Left cardiac atrium (tissue), 4 donors: ENCODE results near the gene BTBD16. TPM values are rescaled to one million over a fixed set of nuclear protein-coding genes. Genes with fewer than 3 reads are reported as not detected.
A peak's percentile ranks its signal among the peaks of the same experiment; 100 is the strongest.

ENCODE experiments used
- ATAC-seq, 2 donors: fragments of 200-7000 bp; cut with Tn5 transposase; one replicate each; pipeline ENCODE4 v1.9.1; 2020; ENCODE audit warnings: mild to moderate bottlenecking in 2 of 2, moderate library complexity in 2 of 2
- DNase-seq: peaks from one replicate; pipeline ENCODE4 v3.0.0-alpha.2; 2020
- intact Hi-C, 2 donors: fragments of 100-400 bp; cut with DNase I; formaldehyde crosslinking; loops; one replicate each; pipeline versions ENCODE4 v1.14.1 to v1.15.1; 2022 to 2023
- total RNA-seq, 2 donors: library from RNA; stranded (reverse); fragmentation: NEBNext Ultra II Directional; extraction: Animal tissue kit (Norgen Biotek cat#: 25700); gene quantifications; one replicate each; pipeline ENCODE4 v1.2.1, GENCODE V29; 2021
- donor health status: DM: no; HTN: yes; CAD: no.
- donor health status: DM: no; HTN: yes; CAD: no; lungs with severe emphysema.
- donor health status: DM: yes; HTN: yes; CAD: no.
- donor health status: Dilated cardiomyopathy.

BTBD16 gene
- total RNA-seq, 2 donors from 2014 or later, result 0.37 TPM; not detected in 1

DNA sequence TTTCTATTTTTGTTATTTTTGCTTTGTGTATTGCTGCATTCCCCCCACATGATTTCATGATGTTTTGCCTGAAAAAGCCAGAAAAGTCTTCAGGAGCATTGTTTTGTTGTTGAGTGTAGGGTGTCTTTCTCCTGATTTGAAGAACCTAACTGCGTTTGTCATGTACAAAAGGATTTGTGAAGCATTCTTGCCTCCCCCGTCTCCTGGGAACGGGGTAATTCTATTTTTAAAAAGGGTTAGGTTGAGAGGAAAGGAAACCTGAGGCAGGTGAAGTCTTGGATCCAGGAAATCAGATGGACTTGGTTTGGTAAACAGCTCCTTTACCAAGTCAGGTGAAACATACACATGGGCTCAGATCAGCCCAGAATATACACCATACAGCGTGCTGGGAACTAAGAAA is 26.0 kb upstream of the BTBD16 start:
- DNase-seq (no peak), ATAC-seq (no peak)
- intact Hi-C loops, result no loop called here

DNA sequence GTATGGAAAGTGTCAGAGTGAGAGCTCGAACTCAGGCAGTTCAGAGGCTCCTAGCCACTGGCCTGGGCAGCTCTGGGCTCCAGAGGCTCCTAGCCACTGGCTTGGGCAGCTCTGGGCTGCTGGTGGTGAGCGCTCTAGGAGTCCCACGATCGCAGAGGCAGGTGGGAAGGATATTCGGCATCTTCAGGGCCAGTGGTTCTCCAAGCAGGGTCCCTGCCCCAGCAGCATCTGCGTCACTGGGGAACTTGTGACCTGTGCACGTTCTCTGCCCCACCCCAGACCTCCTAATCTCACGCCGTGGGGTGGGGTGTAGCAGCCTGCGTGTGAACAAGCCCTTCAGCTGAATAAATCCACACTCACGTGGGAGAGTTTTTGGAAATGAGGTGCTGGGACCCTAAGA is 25.2 kb upstream of the BTBD16 start:
- intact Hi-C loops, result no loop called here
- DNase-seq (no peak), ATAC-seq (no peak)

DNA sequence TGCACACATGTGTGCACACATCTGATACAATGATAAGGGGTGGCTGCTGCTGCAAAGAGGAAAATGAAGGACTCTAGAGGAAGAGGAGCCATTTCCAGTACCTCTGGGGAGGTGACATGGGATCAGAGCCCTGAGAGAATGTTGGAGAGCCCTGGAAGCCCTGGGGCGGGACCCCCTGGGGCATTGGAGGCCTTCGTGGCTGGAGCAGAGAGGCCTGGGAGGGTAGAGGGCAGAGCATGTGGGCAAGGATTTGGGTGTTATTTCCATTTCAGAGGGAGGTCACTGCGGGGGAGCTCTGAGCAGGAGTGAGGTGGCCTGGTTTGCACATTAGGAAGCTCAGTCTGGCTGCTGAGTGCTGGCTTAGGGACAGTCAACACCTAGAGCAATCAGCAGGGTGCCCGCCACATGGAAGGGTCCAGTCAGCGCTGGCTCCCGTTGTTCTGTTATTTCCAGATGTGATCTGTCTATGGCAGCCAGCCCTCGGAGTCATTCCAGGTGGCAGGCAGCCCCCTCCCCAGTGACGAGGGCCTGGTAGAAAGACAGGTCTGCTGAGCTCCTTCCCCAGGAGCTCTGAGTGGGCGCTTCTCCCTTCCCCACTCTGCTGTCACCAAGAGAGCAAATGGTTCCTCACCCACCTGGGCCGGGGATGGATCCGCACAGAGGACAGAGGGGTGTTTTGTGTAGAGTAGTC is 24.1 kb upstream of the BTBD16 start:
- ATAC-seq, result peak in 1 of 2 donors; percentile 81
- intact Hi-C loops, result no loop called here
- DNase-seq, result no peak

DNA sequence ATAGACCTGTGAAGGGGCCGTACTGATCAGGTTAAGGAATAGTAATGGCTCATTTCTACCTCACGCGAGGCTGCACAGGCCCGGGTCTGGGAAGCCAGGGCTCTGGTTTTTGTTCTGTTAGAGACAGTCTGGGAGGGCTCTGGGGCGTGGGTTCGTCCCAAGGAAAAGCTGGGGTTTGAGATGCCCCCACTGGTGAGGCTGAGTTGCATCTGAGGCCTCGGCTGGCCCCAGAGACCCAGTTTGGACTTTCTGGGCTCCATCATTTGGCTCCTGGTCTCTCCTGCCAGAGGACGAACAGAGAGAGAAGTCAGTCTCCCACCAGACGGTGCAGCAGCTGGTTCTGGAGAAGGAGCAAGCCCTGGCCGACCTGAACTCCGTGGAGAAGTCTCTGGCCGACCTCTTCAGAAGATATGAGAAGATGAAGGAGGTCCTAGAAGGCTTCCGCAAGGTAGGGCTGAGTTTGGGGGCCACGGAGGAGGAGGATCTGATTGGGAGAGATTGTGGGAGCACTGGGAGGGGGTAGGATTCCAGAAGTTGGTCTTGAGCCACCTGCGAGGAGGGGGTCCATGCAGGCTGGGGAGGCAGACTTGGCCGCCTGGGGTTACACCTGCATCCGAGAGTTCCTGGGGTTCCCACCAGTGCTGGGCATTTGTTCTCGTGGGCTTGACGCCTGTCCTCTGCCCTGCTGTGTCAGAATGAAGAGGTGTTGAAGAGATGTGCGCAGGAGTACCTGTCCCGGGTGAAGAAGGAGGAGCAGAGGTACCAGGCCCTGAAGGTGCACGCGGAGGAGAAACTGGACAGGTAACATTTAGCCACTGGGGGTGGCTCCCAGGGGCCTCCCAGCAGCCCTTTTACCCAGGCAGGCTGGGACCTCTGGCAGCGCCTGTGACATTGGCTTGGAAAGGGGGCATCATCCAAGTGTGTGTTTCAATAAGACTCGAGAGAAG is 22.5 kb upstream of the BTBD16 start:
- no peak for ATAC-seq
- intact Hi-C loops, result no loop called here
- DNase-seq, result no peak

DNA sequence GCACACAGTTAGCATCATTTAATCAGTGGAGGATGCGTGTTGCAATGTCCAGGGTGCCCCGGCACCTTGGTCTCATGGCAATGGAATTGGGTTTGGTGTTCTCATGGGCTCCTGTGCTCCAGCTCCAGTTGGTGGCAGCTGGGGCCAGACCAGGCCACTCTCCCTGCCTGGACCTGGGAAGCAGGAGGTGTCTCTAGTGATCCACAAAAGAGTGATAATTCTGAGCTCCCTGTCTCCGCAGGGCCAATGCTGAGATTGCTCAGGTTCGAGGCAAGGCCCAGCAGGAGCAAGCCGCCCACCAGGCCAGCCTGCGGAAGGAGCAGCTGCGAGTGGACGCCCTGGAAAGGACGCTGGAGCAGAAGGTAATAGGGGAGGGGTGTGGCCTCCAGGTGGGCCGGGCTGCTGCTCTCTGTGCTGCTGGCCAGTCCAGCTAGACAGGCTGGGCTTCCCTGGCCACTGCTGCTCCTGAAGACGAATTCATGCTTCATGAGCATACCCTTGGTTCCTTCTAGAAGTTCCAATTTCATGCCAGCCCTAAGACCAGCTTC is 21.7 kb upstream of the BTBD16 start:
- DNase-seq, result no peak
- intact Hi-C loops, result no loop called here
- no peak for ATAC-seq

DNA sequence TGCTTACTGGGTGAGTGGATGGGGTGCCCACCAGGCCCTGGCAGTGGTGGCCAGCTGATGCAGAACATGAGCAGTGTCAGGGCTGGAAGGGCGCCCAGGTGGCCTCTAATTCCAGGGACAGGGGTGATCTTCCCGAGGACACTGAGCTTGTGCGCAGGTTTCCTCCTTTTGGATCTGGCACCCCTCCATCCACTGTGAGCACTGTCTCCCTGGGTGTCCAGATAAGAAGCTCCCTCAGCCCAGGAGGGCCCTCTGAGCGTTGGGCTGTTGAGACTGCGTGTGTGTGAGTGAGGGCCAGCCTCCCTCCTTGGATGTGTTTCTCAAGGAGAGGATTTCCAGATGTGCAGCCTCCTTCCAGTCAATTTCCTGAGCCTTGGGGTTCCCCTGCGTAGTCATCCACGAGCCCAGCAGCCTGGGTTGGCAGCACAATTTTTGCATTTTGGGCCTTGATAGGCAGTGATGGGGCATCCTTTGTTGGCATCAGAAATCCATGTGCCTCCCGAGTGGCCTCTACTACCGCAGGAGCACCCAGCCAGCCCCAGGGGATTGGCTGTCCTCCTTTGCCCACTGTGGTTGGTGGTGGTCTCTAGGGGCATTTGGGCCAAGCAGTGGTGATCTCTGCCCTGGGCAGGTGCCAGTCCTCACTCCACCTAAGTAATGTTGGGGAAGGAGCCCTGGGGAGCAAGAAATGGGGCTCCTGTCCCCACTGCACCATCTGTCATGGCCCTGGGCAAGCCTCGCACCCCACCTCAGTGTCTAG is 20.9 kb upstream of the BTBD16 start:
- DNase-seq (peak; percentile 75), ATAC-seq (peak; percentile 66 to 74)
- intact Hi-C loops, result no loop called here

DNA sequence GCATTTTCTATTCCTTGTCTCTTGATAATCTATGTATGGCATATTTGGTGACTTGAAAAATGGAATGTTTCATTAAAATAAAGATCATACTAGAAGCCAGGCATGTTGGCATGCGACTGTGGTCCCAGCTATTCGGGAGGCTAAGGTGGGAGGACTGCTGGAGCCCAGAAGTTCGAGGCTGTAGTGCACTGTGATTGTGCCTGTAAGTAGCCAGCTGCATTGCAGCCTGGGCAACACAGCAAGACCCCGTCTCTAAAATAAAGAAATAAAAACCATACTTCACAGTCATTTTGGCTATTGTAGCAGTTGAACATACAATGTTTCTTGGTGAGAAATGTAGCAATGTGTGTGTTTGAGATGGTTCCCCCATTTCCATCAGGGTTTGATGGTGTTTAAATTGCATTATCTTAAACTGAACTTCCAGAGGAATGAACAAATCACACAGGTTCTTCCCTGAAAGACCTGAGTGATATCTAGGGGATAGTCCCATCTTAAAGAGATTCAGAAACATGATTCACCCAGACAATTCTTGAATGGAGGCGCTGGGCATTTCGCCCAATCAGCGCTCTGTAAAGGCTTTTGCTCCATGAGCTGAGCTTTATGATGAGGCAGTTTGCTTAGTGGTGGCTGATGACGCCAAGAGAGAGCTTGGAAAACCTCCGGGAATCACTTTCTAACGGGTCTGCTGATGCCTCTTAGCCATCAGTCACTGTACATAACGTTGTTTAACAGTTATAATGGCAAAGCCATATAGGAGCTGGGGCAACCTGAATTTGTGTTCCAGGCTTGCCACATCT is 19.4 kb upstream of the BTBD16 start:
- ATAC-seq (no peak), DNase-seq (no peak)
- intact Hi-C loops, result no loop called here

DNA sequence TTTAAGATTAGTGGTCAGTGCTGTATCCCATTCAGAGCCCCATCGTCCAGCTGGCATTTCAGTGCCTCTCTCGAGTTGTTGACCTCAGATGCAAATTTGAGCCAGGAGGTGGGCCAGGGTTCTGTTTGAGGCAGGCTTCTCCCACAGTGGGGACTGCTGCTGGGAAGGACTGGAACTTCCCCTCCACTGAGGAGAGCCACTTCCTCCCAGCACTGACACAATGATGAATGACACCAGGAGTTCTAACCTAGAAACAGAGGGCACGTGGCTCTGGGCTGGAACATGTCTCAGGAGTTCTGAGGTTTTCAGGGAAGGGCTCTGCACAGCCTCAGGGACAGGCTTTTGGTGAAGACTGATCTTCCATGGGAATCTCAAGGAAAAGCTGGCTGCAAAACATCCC is 18.3 kb upstream of the BTBD16 start:
- DNase-seq (no peak), ATAC-seq (no peak)
- intact Hi-C loops, result no loop called here

DNA sequence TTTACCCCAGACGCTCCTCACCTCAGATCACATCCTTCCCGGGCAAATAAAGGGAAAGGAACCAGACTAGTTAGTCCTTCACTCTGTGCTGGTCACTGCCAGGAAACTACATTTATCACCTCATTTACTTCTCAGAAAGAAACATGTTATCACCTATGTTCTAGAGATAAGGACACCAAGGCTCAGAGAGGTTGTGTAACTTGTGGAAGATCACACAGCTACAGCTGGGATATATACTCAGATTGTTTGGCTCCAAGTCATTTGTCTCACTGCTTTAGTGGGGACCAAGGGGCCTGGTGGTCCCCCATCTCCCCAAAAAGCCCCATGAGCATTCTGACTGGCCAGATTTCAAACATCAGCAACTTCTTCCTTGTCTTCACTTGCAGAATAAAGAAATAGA is 17.5 kb upstream of the BTBD16 start:
- intact Hi-C loops, result no loop called here
- DNase-seq (no peak), ATAC-seq (no peak)

DNA sequence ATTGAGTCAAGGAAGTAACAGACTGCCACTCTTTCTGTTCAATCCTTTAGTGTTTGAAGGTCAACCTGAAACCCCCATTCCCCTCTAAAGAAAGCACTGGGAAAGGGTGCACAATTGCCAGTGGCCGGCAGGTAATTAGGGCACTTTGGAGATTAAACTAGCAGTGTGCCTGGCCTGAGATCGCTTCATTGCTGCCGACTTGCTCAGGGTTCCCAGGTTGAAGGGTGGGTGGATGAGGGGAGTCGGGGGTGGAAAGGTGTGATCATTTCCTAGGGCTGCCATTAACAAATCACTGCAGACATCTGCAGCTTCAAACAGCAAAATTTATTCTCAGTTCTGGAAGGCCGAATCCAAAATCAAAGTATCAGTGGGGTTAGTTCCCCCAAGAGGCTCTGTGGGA is 16.3 kb upstream of the BTBD16 start:
- no peak for ATAC-seq
- no peak for DNase-seq
- intact Hi-C loops, result no loop called here

DNA sequence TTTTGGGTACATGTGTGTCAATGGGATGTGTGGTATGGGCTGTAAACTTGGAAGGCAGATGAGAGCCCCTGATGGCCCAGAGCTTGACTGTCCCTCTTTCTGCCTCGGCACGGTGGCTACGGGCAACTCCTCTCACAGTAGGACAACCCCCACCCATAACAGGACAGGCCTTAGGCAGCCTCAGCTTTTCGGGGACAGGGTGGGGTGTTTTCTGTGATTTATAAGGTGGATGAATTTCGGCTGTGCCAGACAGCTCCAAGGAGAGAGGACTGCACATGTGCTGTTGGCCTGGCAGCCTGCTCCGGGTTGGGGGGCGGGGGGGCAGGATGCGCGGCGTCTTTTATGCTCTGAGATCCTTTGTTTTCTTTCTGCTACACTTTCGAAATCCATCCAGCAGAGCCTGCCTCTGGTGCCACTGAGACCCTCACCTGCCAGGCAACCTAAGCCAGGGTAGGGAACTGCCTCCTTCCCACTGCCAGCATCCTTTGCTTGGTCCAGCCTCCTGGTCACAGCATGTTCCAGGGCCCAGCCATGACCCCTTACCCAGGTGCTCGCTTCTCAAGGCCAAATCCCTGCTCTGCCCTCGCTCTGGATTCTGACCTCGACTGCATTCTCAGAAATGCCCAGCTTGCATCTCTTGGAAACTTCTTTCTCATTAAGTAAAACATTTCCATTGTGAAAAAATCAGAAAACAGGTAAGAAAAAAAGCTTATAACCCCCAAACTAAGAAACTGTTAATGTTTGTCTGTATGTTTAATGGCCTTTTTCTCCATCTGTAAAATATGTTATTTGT is 15.4 kb upstream of the BTBD16 start:
- ATAC-seq (no peak), DNase-seq (no peak)
- intact Hi-C loops, result no loop called here

DNA sequence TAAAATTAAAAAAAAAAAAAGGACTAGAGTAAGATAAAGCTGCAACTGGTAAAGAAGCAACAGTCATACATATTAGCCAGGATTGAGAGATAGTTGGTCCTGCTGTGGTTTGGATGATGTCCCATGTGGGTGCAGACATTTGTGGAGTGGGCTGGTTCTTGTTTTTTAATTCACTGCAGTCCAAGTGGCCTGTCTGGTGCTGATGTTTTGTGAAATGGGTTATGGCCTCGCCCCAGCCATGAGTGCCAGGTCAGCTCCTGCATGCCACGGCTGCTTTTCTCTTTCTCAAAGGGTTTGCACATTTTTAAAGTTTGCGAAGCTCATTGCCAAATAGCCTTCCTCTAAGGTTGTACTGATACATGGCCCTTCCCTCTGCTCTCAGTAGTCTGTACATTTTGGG is 14.1 kb upstream of the BTBD16 start:
- no peak for DNase-seq
- no peak for ATAC-seq
- intact Hi-C loops, result no loop called here

DNA sequence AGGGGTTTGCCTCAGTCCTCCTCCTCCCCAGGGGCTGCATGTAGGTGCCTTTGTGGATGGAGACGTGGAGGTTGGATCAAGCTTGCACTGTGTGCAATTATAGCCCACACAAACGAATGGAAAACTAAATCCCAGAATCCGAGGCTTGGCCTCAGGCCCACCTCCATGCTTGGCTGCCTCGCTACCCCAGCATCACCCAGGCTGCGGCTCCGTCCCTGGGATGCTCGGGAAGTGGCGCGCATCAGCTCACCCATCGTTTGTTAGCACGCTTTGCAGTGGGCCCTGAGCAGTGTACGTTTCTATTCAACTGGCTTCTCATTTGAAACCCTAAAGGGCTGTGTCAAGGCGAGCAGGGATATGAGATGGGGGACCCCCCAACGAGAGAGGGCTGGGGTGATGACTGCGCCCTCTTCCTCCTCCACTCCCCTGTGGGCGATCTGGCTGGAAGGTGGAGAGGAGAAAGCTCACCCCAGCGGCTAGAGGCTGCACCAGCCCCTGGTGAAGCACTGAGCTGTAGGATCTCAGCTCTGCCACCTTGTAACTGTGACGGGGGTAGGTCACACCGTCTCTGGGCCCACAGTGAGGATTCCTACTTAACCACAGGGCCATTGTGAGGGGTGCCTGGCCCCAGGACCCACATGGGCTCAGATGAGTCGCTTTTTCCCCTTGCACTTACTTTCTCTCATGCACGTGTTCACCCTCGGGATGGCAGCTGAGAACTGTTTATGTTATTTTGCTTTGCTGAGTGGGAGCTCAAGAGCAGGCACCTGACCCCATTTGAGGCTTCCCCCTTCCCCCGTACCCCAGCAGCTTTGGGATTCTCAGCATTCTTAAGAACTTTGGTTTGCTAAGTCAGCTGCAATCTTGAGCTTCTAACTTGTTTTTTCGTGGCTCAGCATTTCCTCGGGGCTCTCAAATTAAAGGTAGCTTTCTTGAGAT is 12.7 kb upstream of the BTBD16 start:
- ATAC-seq (peak in 1 of 2 donors; percentile 16), DNase-seq (no peak)
- intact Hi-C loops, result no loop called here

DNA sequence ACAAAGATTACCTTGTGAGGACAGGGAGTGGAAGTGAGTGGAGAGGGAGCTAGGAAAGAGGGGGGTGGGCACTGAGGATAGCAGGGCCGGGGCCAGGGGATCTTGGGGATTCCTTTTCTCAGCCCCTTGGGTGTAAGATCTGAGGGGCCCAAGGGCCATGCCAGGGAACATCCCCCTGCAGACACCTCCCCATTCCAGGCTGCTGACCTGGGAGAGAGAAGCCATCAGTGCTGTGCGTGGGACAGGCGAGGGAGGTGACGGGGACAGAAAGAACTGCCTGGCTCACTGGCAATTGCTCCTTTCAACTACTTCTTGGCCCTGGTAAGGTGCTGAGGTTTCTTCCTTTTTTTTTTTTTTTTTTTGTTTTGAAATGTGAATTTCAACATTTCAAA is 12.0 kb upstream of the BTBD16 start:
- ATAC-seq, result peak in 1 of 2 donors; percentile 21
- intact Hi-C loops, result no loop called here
- DNase-seq, result no peak

DNA sequence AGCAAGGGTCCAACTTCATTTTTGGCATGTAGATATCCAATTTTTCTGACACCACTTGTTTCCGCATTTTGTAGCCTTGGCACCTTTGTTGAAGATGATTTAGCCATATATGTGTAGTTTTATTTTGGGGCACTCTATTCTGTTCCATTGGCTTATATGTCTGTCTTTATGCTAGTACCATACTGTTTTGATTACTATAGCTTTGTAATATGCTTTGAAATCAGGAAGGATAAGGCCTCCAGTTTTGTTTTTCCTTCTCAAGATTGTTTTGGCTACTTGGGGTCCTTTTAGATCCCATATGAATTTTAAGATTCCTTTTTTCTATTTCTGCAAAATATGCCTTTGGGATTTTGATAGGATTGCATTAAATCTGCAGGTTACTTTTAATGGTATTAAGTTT is 9.5 kb upstream of the BTBD16 start:
- intact Hi-C loops, result no loop called here
- ATAC-seq, result no peak
- DNase-seq, result no peak

DNA sequence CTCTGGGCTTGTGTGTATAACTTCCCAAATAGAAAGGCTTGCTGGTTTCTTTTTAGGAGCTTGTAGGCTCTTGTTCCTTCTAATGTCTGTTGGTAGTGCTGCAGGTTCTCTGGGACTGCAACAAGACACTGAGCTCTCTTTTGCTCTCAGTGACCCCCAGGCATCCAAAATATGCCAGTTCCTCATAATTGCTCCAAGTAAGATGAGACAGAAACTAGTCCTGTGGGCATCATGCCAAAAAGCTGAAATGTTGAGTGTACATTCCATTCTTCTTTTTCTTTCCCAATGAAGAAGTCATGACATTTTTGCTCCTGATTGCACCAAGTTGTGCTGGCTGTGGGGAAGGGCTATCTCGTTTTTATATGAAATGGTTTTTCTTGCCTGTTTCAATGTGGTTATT is 7.1 kb upstream of the BTBD16 start:
- ATAC-seq (no peak), DNase-seq (no peak)
- intact Hi-C loops, result no loop called here

DNA sequence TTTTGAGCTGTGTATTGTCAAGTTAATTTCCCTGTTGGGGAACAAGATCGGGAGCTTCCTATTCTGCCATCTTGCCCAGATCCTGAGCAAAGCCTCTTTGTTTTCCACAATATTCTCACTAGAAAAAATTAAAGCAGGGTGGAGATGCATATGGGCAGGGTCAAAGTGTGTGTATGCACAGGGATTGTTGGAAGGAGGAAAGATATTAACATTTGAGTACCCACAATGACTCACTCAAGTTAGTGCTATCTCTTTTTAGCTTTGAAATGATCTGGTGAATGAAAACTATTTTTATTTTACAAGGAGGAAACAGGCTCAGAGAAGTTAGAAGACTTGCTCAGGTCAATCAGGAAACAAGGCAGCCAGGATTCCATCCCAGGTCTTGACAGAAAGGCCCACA is 6.7 kb upstream of the BTBD16 start:
- ATAC-seq (no peak), DNase-seq (no peak)
- intact Hi-C loops, result no loop called here
